Activated CD8-positive, alpha-beta memory T cell treated with anti-CD3 and anti-CD28 coated beads for 48 hours (primary cell): ENCODE measurements around the gene NUDCD3.

ENCODE experiments used
- DNase-seq, 3 experiments: peaks; one replicate each; pipeline ENCODE4 v3.0.0-alpha.2; 2020; ENCODE audit warnings: low read depth in 2 of 3, low spot score in 2 of 3

NUDCD3 gene

DNA sequence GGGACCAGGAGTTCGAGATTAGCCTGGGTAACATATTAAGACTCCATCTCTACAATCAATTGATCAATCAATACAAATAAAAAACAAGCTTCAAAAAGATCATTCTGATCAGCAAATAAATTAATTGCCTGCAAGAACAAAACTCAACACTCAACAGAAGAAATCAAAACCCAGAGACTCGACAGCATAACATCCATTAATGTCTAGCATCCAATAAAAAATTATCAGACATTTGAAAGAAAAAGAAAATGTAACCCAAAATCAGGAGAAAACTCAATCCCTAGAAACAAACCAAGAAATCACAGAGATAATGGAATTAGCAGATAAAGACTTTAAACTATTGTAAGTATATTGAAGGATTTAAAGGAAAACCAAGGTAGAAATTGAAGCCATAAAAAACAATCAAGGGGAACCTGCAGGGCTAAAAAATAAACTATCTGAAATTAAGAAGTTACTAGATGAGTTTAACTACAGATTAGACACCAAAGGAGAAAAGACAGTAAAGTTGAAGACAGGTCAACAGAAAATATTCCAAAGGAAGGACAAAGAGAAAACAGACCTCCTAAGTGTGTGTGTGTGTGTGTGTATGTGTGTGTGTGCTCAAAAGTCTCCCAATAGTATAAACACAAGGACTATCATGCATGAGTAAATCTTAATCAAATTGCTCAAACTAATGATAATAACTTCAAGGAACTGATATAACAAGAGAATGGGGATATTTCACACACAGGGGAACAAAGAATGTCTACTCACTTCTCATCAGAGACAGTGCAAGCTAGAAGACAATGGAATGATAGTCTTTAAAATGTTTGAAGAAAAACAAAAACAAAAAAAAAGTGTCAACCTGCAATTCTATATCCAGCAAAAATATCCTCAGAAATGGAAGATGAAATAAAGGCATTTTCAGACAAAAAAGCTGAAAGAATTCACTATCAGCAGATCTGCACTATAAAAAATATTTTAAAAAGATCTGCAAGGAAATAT, 7.7 kb downstream of the NUDCD3 start:
- no peak for DNase-seq

DNA sequence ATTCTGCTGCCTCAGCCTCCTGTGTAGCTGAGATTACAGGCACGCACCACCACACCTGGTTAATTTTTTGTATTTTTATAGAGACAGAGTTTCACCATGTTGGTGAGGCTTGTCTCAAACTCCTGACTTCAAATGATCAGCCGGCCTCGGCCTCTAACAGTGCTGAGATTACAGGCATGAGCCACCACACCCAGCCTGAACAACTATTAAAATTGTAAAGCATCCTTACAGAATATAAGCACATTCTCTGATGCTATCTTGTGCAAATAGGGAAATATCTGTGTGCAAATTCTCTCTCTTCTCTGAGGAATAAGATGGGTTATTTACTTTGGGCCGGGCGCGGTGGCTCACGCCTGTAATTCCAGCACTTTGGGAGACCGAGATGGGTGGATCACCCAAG, 12.5 kb downstream of the NUDCD3 start:
- no peak for DNase-seq

- DNase-seq = no peak
Measured at GRCh38 chr7:44477063-44477830, 13.2 kb downstream of the NUDCD3 start.

DNA sequence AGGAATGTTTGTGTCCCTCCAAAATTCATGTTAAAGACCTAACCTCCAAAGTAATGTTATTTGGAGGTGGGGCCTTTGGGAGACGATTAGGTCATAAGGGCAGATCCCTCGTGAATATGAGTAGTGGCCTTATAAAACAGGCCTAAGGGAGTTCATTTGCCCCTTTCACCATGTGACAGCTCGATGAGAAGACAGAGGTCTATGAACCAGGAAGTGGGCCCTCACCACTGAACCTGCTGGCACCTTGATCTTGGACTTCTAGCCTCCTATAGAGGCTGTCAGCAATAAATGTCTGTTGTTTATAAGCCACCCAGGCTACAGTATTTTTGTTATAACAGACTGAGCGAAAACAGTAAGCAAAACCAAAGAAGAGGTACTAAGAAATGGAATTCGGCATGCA, 14.1 kb downstream of the NUDCD3 start:
- no peak for DNase-seq

DNA sequence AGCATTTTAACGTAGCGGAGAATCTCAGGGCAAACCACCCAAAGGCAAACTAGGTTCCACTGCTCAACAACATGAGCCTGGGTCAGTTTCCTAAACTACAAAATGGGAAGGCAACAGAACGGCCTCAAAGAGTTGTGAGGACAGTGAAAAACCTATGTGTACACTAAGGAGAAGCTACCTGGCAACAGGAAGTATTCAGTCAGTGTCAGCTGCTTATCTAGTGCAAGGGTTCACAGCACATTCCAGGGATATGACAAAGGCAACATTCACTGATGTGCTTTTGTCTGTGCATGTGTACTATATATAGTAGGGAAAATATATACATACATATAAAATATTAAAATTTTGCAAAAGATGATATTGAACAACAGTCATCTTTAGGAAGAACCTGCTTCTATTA, 17.2 kb downstream of the NUDCD3 start:
- no peak for DNase-seq

DNA sequence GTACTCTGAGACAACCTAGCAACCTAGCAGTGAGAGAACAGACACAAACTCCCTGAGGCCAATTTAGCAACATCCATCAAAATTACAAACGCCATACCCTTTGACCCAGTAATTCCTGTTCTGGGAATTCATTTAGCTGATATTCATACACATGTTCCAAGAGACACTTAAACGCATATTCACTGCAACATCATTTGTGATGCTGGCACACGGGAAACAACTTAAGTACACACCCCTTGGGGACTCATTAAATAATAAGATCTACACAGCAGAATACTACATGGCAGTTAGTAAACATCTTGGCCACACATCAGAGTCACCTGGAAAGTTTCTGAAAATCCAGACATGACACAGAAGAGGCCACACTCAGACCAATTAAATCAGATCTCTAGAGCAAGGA, 17.6 kb downstream of the NUDCD3 start:
- DNase-seq = no peak

DNA sequence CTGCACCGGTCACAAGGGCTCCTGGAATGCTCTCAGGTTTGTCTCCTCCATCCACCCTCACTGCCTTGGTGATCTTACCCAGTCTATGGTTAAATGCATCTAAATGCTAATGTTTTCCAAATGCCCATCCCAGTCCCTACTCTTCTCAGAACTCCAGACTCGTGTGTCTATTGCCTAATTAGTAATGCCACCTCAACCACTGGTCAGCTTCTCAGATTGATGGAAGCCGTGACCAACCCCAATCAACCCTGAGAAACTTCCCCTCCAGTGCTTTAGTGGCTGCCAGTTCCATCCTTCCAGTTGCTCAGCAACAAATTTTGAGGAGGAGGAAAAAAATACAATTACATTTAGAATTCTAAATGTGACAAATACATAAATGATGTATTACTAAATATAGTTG, 18.6 kb downstream of the NUDCD3 start:
- DNase-seq = no peak

DNA sequence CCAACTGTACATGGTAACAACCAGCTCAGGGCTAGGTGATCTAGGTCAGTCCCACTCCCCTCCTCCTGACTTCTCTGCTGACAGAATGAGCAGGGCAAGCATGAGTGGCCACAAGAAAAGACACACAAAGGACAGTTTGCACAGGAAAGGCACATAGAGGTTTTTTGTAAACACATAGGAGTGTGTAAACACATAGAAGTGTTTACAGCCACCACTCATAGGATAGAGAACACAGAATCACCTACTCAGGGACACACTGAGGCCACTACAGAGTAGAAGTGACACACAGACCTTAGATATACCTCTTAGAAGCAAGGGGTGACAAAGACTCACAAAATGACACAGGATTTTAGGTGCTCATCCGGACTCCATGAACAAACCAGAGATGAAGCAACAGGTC, 19.0 kb downstream of the NUDCD3 start:
- DNase-seq = no peak

- no peak for DNase-seq
Measured at GRCh38 chr7:44470628-44471245, 19.7 kb downstream of the NUDCD3 start.

GRCh38 chr7:44470135-44470479, 20.4 kb downstream of the NUDCD3 start:
- no peak for DNase-seq

- no peak for DNase-seq
Measured at GRCh38 chr7:44469461-44470134, 20.9 kb downstream of the NUDCD3 start.

- DNase-seq = no peak
Measured at GRCh38 chr7:44467217-44467548, 23.3 kb downstream of the NUDCD3 start.

DNA sequence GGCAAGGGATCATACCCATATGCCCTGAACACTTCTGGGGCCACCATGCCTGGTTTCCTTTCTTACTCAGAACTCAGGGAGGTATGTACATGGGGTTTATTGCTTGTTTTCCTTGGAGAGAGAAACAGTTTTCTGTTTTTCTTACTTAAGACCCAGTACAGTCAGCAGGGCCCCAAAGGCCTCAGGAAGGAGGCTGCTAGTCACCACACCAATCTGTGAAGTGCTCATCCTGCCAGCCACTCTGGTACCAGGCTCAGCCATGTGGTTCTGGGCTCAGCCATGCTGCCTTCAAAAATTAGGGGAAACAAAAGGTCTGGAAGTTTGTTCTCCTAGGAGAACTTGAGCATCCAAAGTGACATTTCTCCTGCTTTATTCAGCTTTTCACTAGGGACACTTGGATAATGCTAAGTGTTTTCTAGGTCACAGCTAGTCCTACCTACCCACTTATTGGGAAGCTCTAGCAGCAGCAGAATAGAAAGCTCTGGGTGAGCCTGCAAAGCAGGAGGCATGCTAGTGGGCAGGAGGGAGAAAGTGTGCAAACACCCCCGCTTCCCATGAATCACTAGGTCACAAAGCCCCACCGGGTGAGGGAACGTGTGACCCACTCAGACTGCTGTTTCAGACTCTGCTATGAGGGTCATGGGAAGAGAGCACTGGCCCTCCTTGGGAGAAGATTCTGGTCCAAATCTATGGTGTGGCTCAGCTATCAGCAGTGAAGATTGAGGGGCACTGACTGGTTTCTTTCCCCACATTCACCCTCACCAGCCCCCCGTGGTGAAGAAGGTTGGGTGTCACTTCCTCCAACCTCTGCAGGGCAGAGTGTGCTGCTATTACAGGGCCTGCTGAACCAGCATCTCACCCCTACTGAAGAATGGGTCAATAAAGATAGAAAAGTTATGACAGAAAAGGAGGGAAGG, 23.9 kb downstream of the NUDCD3 start:
- no peak for DNase-seq

GRCh38 chr7:44465490-44465889, 25.0 kb downstream of the NUDCD3 start:
- DNase-seq = no peak

DNA sequence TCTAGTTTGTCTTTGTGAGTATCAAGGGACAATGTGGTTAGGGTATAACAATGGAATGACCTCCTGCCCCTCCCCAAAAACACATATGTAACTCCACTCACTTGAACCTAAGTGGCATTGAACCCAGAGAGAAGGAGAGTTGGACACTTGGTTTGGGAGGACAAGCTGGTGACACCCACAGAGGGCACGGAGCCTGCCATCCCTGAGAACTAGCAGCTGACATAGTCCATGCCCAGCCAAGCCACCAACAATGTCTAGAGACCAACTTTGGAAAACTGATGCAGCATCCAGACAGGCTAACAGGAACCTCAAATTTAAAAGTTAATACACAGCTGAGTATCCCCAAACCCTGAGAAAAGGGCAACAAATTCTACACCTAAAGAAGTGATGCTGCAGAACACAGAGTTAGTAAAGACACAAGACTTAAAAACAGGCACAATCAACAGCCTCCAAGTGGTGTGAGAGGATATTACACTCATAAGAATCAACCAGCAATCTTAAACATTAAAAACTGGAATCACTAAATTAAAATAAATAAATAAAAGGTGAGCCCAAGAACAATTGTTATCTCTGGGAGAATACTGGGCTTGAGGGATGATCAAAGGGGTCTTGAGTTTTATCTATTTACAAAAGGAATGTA, 27.2 kb downstream of the NUDCD3 start:
- no peak for DNase-seq

- DNase-seq = no peak
Measured at GRCh38 chr7:44461387-44461786, 29.1 kb downstream of the NUDCD3 start.

- no peak for DNase-seq
Measured at GRCh38 chr7:44460325-44460724, 30.1 kb downstream of the NUDCD3 start.

- DNase-seq = no peak
Measured at GRCh38 chr7:44455155-44455554, 35.3 kb downstream of the NUDCD3 start.

GRCh38 chr7:44454348-44454747, 36.1 kb downstream of the NUDCD3 start:
- DNase-seq = no peak

DNA sequence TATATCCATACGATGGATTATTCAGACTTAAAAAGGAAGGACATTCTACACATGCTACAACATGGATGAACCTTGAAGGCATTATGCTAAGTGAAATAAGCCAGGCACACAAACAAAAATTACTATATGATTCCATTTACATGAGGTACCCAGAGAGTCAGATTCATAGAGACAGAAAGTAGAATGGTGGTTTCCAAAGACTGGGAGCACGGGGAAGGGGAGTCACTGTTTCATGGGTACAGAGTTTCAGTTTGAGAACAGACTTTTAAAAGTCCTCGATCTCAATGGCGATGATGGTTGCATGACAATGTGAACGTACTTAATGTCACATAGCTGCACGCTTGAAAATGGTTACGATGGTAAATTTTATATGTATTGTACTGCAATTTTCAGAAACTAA, 39.3 kb downstream of the NUDCD3 start:
- DNase-seq = no peak
